Liver (tissue), 9 donors: ENCODE data around the gene ZNF579. TPM values are rescaled to one million over a fixed set of nuclear protein-coding genes. Genes with fewer than 3 reads are reported as not detected.

Experiments used
- DNase-seq: peaks from one replicate; pipeline ENCODE4 v3.0.0-alpha.2; 2017; ENCODE audit warnings: low spot score
- H3K27ac ChIP-seq, 2 donors: one replicate each; pipeline ENCODE4 v1.7.0; 2013; ENCODE audit warnings: inconsistent platforms in 2 of 2, low read length in 2 of 2, control low read depth in 1 of 2, low read depth in 1 of 2, mild to moderate bottlenecking in 1 of 2
- H3K27me3 ChIP-seq, 4 donors: one replicate each; pipeline versions ENCODE4 v1.6.1 to v1.7.0; 2013; ENCODE audit warnings: low read length in 3 of 4, inconsistent platforms in 1 of 4, mild to moderate bottlenecking in 1 of 4, moderate library complexity in 1 of 4; ENCODE audit not compliant: control insufficient read depth in 4 of 4, insufficient read depth in 4 of 4
- H3K36me3 ChIP-seq, 4 donors: one replicate each; pipeline versions ENCODE4 v1.6.1 to v1.7.0; 2013; ENCODE audit warnings: low read length in 3 of 4, mild to moderate bottlenecking in 3 of 4, low read depth in 1 of 4, moderate library complexity in 1 of 4; ENCODE audit not compliant: control insufficient read depth in 4 of 4, insufficient read depth in 3 of 4
- H3K4me1 ChIP-seq, 4 donors: one replicate each; pipeline versions ENCODE4 v1.6.1 to v1.7.0; 2013; ENCODE audit warnings: low read length in 3 of 4, mild to moderate bottlenecking in 3 of 4, moderate library complexity in 1 of 4; ENCODE audit not compliant: control insufficient read depth in 4 of 4, insufficient read depth in 4 of 4
- H3K4me3 ChIP-seq, 3 donors: one replicate each; pipeline versions ENCODE4 v1.6.1 to v1.7.0; 2013; ENCODE audit warnings: low read length in 3 of 3, control low read depth in 1 of 3, low read depth in 1 of 3, mild to moderate bottlenecking in 1 of 3
- H3K9ac ChIP-seq, 2 donors: one replicate each; pipeline ENCODE4 v1.7.0; 2013; ENCODE audit warnings: low read length in 2 of 2, mild to moderate bottlenecking in 2 of 2, moderate library complexity in 2 of 2, control low read depth in 1 of 2, low read depth in 1 of 2
- H3K9me3 ChIP-seq, 4 donors: one replicate each; pipeline versions ENCODE4 v1.6.1 to v1.7.0; 2013; ENCODE audit warnings: low read length in 3 of 4; ENCODE audit not compliant: control insufficient read depth in 4 of 4
- EGR1 ChIP-seq, 2 donors: IDR thresholded peaks; 2 replicates each; pipeline ENCODE4 v1.6.1; 2016 to 2018; ENCODE audit warnings: antibody characterized with exemption in 2 of 2, low read depth in 2 of 2
- FOXA1 ChIP-seq: IDR thresholded peaks from 2 replicates; pipeline ENCODE4 v1.6.1; 2016; ENCODE audit warnings: antibody characterized with exemption
- FOXA2 ChIP-seq: IDR thresholded peaks from 2 replicates; pipeline ENCODE4 v1.6.1; 2016; ENCODE audit warnings: antibody characterized with exemption
- GABPA ChIP-seq, 2 donors: IDR thresholded peaks in 1 of 2; conservative IDR thresholded peaks in 1 of 2; 2 replicates each; pipeline ENCODE4 v1.6.1; 2016; ENCODE audit warnings: antibody characterized with exemption in 2 of 2, mild to moderate bottlenecking in 1 of 2, moderate library complexity in 1 of 2
- HNF4A ChIP-seq, 2 donors: conservative IDR thresholded peaks; 2 replicates each; pipeline ENCODE4 v1.6.1; 2016; ENCODE audit warnings: antibody characterized with exemption in 2 of 2, mild to moderate bottlenecking in 2 of 2
- HNF4G ChIP-seq: IDR thresholded peaks from 2 replicates; pipeline ENCODE4 v1.6.1; 2016; ENCODE audit warnings: antibody characterized with exemption
- JUND ChIP-seq, 2 donors: IDR thresholded peaks; 2 replicates each; pipeline ENCODE4 v1.6.1; 2016; ENCODE audit warnings: antibody characterized with exemption in 2 of 2
- NR2F2 ChIP-seq: IDR thresholded peaks from 2 replicates; pipeline ENCODE4 v1.6.1; 2016; ENCODE audit warnings: antibody characterized with exemption
- RAD21 ChIP-seq, 2 donors: IDR thresholded peaks; 2 replicates each; pipeline ENCODE4 v1.6.1; 2016; ENCODE audit warnings: antibody characterized with exemption in 2 of 2, mild to moderate bottlenecking in 2 of 2
- RXRA ChIP-seq, 2 donors: IDR thresholded peaks; 2 replicates each; pipeline ENCODE4 v1.6.1; 2017 to 2018; ENCODE audit warnings: antibody characterized with exemption in 2 of 2, mild to moderate bottlenecking in 1 of 2
- SP1 ChIP-seq: IDR thresholded peaks from 2 replicates; pipeline ENCODE4 v1.6.1; 2018; ENCODE audit warnings: antibody characterized with exemption, mild to moderate bottlenecking
- TAF1 ChIP-seq: conservative IDR thresholded peaks from 2 replicates; pipeline ENCODE4 v1.6.1; 2016; ENCODE audit warnings: antibody characterized with exemption, mild to moderate bottlenecking
- YY1 ChIP-seq: IDR thresholded peaks from 2 replicates; pipeline ENCODE4 v1.6.1; 2016; ENCODE audit warnings: antibody characterized with exemption, mild to moderate bottlenecking
- WGBS: extraction: QIAGEN DNeasy Blood & Tissue Kit; methylation state at CpG from one replicate; pipeline ENCODE4 v1.1.7; 2013; 5-methylcytosine and 5-hydroxymethylcytosine counted together
- polyA plus RNA-seq, 2 donors: library from polyadenylated mRNA; stranded (reverse) in 1 of 2; unstranded in 1 of 2; fragments of 200-250 nt in 1 of 2; fragments of >200 nt in 1 of 2; fragmentation: Nextera tagmentation in 1 of 2; extraction: Ambion mirVana in 1 of 2; gene quantifications; one replicate each; pipeline versions ENCODE4 v1.2.1 to v1.2.3, GENCODE V29; 2013 to 2015
- total RNA-seq, 2 donors: library from RNA; depleted of rRNA; stranded (reverse); fragments of >200 nt; gene quantifications; one replicate each; pipeline ENCODE4 v1.2.3, GENCODE V29; 2014
- TF ChIP-seq, protein P1 (sequence below): IDR thresholded peaks from 2 replicates; pipeline ENCODE4 v1.6.1; 2016; ENCODE audit warnings: antibody characterized with exemption
- TF ChIP-seq, protein P2 (sequence below): IDR thresholded peaks from 2 replicates; pipeline ENCODE4 v1.6.1; 2016; ENCODE audit warnings: antibody characterized with exemption
- TF ChIP-seq, protein P3 (sequence below): IDR thresholded peaks from 2 replicates; pipeline ENCODE4 v1.6.1; 2016; ENCODE audit warnings: antibody characterized with exemption, mild to moderate bottlenecking
- TF ChIP-seq, protein P4 (sequence below): fragments of 150-350 bp; IDR thresholded peaks from 2 replicates; pipeline ENCODE4 v1.5.1; 2017; ENCODE audit warnings: improper control_type of control experiment, low read depth, low read length; ENCODE audit not compliant: missing input control
- TF ChIP-seq, protein P5 (sequence below): IDR thresholded peaks from 2 replicates; pipeline ENCODE4 v1.6.1; 2016; ENCODE audit warnings: antibody characterized with exemption
- donor health status: healthy.
- donor health status: healthy.
- donor health status: healthy.
- donor health status: healthy.
- donor health status: healthy.

Gene ZNF579
- total and polyA plus RNA-seq, 4 donors: 0.92 to 3.3 (median 1.2) TPM

DNA sequence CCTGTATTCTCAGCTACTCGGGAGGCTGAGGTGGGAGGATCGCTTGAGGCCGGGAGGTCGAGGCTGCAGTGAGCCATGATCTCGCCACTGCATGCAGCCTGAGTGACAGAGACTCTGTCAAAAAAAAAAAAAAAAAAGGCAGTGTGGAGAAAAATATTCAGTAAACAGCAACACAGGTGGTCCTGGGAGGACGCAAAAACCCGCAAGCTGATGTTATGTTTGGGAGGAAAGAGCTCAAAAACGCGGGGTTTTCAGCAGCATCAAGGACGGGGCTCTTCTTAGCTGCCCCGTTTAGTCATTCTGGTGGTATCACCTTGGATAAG, 44.3 kb upstream of the ZNF579 start:
- Histone ChIP-seq H3K4me1 (peaks cover 0 to 12% (median 7%) of the 10 kb centered on the region in 4 donors), H3K27me3 (no peaks in the 10 kb centered on the region)

More for the DNA sequence above, 44.3 kb upstream of the ZNF579 start:
- no peak for TF ChIP-seq SP1
- TF ChIP-seq YY1: no peak
- no peak for TF ChIP-seq HNF4A (conservative IDR thresholded peaks at IDR 0.05)
- TF ChIP-seq GABPA (IDR thresholded peaks at IDR 0.05 in 1 of 2, conservative IDR thresholded peaks at IDR 0.05 in 1 of 2): no peak
- TF ChIP-seq, protein P1, sequence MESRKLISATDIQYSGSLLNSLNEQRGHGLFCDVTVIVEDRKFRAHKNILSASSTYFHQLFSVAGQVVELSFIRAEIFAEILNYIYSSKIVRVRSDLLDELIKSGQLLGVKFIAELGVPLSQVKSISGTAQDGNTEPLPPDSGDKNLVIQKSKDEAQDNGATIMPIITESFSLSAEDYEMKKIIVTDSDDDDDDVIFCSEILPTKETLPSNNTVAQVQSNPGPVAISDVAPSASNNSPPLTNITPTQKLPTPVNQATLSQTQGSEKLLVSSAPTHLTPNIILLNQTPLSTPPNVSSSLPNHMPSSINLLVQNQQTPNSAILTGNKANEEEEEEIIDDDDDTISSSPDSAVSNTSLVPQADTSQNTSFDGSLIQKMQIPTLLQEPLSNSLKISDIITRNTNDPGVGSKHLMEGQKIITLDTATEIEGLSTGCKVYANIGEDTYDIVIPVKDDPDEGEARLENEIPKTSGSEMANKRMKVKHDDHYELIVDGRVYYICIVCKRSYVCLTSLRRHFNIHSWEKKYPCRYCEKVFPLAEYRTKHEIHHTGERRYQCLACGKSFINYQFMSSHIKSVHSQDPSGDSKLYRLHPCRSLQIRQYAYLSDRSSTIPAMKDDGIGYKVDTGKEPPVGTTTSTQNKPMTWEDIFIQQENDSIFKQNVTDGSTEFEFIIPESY: no peak
- no peak for TF ChIP-seq HNF4G
- TF ChIP-seq, protein P2, sequence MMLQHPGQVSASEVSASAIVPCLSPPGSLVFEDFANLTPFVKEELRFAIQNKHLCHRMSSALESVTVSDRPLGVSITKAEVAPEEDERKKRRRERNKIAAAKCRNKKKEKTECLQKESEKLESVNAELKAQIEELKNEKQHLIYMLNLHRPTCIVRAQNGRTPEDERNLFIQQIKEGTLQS: no peak
- TF ChIP-seq EGR1 (IDR thresholded peaks at IDR 0.05; ENCODE audit: low read depth in 2 of 2): no peak
- TF ChIP-seq FOXA1: no peak
- no peak for TF ChIP-seq FOXA2
- no peak for TF ChIP-seq RXRA (IDR thresholded peaks at IDR 0.05)
- no peak for TF ChIP-seq RAD21 (IDR thresholded peaks at IDR 0.05)
- TF ChIP-seq, protein P3, sequence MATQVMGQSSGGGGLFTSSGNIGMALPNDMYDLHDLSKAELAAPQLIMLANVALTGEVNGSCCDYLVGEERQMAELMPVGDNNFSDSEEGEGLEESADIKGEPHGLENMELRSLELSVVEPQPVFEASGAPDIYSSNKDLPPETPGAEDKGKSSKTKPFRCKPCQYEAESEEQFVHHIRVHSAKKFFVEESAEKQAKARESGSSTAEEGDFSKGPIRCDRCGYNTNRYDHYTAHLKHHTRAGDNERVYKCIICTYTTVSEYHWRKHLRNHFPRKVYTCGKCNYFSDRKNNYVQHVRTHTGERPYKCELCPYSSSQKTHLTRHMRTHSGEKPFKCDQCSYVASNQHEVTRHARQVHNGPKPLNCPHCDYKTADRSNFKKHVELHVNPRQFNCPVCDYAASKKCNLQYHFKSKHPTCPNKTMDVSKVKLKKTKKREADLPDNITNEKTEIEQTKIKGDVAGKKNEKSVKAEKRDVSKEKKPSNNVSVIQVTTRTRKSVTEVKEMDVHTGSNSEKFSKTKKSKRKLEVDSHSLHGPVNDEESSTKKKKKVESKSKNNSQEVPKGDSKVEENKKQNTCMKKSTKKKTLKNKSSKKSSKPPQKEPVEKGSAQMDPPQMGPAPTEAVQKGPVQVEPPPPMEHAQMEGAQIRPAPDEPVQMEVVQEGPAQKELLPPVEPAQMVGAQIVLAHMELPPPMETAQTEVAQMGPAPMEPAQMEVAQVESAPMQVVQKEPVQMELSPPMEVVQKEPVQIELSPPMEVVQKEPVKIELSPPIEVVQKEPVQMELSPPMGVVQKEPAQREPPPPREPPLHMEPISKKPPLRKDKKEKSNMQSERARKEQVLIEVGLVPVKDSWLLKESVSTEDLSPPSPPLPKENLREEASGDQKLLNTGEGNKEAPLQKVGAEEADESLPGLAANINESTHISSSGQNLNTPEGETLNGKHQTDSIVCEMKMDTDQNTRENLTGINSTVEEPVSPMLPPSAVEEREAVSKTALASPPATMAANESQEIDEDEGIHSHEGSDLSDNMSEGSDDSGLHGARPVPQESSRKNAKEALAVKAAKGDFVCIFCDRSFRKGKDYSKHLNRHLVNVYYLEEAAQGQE: no peak
- no peak for TF ChIP-seq NR2F2
- TF ChIP-seq, protein P4, sequence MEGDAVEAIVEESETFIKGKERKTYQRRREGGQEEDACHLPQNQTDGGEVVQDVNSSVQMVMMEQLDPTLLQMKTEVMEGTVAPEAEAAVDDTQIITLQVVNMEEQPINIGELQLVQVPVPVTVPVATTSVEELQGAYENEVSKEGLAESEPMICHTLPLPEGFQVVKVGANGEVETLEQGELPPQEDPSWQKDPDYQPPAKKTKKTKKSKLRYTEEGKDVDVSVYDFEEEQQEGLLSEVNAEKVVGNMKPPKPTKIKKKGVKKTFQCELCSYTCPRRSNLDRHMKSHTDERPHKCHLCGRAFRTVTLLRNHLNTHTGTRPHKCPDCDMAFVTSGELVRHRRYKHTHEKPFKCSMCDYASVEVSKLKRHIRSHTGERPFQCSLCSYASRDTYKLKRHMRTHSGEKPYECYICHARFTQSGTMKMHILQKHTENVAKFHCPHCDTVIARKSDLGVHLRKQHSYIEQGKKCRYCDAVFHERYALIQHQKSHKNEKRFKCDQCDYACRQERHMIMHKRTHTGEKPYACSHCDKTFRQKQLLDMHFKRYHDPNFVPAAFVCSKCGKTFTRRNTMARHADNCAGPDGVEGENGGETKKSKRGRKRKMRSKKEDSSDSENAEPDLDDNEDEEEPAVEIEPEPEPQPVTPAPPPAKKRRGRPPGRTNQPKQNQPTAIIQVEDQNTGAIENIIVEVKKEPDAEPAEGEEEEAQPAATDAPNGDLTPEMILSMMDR: no peak
- TF ChIP-seq TAF1: no peak
- TF ChIP-seq, protein P5, sequence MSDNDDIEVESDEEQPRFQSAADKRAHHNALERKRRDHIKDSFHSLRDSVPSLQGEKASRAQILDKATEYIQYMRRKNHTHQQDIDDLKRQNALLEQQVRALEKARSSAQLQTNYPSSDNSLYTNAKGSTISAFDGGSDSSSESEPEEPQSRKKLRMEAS: no peak
- TF ChIP-seq JUND (IDR thresholded peaks at IDR 0.05): no peak
- Histone ChIP-seq H3K36me3 (peaks cover 0 to 4% (median 1%) of the 10 kb centered on the region in 4 donors), H3K9me3 (no peaks in the 10 kb centered on the region), H3K9ac (no peak overlapping the region), H3K4me3 (peak overlapping the region; percentile 32 to 75 (median 53)), H3K27ac (no peak overlapping the region)
- DNase-seq: no peak
- 52% methylated on average over 11 of the region's 11 CpGs for WGBS
